ENCODE measurements around the gene RAB20. TPM values are rescaled to one million over a fixed set of nuclear protein-coding genes. Genes with fewer than 3 reads are reported as not detected.

RAB20 gene
- total RNA-seq, 1 experiment from 2014 or later = 14.3 TPM

DNA sequence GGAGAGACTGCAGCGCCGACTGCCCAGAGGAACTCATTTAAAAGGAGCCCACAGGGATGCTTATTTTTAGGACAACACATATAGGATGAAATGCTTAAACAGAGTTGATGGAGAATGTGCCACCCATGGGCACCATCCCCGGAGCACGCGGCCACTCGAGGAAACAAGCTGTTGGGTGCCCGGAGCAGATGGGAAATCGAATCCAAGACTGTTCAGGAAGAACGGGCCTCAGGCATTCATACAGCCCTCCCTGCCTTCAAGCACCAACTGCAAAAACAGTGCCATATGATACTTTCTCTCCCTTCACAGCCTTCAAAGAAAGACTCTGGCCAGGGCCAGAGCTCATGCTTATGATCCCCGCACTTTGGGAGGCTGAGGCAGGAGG lies 40.2 kb downstream of the RAB20 start:
- H3K36me3 Mint-ChIP-seq = peaks cover 2% of the 10 kb centered on the region; the same call in 1 of the 2 replicates
- H3K4me3 Mint-ChIP-seq = no peak overlapping the region
- DNase-seq (ENCODE audit: low spot score) (no peak), ATAC-seq (no peak)
- H3K9me3 Mint-ChIP-seq = no peaks in the 10 kb centered on the region
- CTCF ChIA-PET = interaction anchor here (0.6 to 1.8 kb wide), 4 partner anchors 40 to 97 kb away, joined by 3 to 9 read pairs (median 4); no protein-coding TSS in a partner anchor
- 0 out of 2 replicates have a peak overlapping the region, but pooled peaks have one; percentile 15 for H3K27ac Mint-ChIP-seq
- H3K4me1 Mint-ChIP-seq = peaks cover 12% of the 10 kb centered on the region
- no peaks in the 10 kb centered on the region for H3K27me3 Mint-ChIP-seq (ENCODE audit: low read depth)
- POLR2A ChIA-PET = no interaction called here
- TF ChIP-seq SP1 (CRISPR knock-in tag; conservative IDR thresholded peaks at IDR 0.05) (no peak), FOXK1 (CRISPR knock-in tag; IDR thresholded peaks at IDR 0.05) (no peak), SMAD3 (CRISPR knock-in tag; IDR thresholded peaks at IDR 0.05; ENCODE audit: borderline replicate concordance) (no peak)

DNA sequence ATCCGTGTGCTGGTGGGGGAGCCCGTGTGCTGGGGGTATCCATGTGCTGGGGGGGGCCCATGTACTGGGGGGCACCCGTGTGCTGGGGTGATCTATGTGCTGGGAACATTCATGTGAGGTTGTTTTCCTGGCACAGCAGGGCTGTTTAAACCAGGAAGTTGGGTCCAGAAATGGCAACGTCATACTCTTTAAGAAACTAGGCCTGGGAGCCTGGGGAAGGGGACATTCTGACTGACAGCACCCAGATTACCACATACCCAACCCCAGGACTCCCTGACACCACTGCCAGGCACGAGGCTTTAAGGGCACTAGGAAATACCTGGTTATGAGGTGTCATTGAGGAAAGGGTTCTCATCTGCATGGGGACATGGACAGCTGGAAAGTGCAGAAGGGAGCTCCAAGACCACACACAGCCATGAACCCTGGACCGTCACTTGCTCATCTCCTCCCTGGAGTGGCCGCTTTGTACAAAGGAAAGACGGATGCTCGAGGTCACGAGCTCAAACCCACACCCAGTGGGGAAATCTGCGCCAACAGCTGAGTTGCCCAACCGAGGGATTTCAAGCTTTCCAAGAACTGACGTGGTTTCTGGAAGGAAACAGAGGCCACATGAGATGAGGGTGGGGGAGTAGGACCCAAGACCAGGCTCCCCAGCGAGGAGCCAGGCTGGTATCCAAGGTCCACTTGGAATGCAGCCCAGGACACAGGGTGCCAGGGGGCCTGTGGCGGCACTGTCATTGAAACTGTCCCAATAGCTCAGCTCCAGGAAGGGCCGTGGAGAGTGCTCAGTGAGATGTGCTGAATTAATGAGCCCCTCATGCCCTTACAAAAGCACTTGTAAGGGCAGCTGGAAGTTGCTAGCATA lies 40.9 kb downstream of the RAB20 start:
- H3K4me1 Mint-ChIP-seq = peaks cover 8% of the 10 kb centered on the region
- H3K36me3 Mint-ChIP-seq = peaks cover 2% of the 10 kb centered on the region; the same call in 1 of the 2 replicates
- DNase-seq (ENCODE audit: low spot score) (no peak), ATAC-seq (no peak)
- no peaks in the 10 kb centered on the region for H3K27me3 Mint-ChIP-seq (ENCODE audit: low read depth)
- H3K27ac Mint-ChIP-seq = peak overlapping the region; percentile 53; the same call in 1 of the 2 replicates
- no peak for TF ChIP-seq RELA (CRISPR knock-in tag; IDR thresholded peaks at IDR 0.05; ENCODE audit: borderline replicate concordance)
- ChIA-PET POLR2A (no interaction called here), CTCF (interaction anchor here (1.0 to 1.8 kb wide), 2 partner anchors 65 to 98 kb away, joined by 3 to 9 read pairs; no protein-coding TSS in a partner anchor)
- H3K4me3 Mint-ChIP-seq = no peak overlapping the region
- no peaks in the 10 kb centered on the region for H3K9me3 Mint-ChIP-seq

DNA sequence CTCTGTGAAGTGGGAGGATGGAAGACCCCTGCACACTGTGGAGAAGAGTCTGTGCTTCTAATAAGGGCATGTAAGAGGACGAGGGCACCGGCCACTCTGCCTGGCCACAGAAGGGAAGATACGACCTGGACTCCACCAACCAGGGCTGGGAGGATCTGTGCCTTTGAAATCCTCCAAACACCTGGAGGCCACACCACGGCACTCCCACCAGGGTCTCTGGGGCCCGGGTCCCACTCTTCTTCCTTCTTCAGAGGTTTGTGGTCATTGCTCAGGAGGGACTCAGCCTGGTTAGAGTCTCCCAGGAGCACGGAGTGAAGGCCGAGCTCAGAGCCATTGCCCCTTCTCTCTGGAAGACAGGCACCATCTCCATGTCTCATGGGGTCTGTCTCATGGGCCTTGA lies 42.0 kb downstream of the RAB20 start:
- POLR2A ChIA-PET = no interaction called here
- CTCF ChIA-PET = interaction anchor here (1.9 kb wide), 1 partner anchor 64 kb away, joined by 11 read pairs; no protein-coding TSS in a partner anchor
- peak overlapping the region; percentile 60; the same call in 1 of the 2 replicates for H3K27ac Mint-ChIP-seq

DNA sequence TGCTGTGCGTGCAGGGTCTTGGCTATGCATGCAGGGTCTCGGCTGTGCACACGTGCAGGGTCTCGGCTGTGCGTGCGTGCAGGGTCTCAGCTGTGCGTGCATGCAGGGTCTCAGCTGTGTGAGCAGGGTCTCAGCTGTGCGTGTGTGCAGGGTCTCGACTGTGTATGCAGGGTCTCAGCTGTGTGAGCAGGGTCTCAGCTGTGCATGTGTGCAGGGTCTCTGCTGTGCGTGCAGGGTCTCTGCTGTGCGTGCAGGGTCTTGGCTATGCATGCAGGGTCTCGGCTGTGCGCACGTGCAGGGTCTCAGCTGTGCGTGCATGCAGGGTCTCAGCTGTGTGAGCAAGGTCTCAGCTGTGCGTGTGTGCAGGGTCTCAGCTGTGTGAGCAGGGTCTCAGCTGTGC lies 42.5 kb downstream of the RAB20 start:
- ChIA-PET POLR2A (no interaction called here), CTCF (interaction anchor here (1.1 to 1.9 kb wide), 3 partner anchors 12 to 126 kb away, joined by 3 to 11 read pairs (median 3); no protein-coding TSS in a partner anchor)
- Mint-ChIP-seq H3K27me3 (ENCODE audit: low read depth) (no peaks in the 10 kb centered on the region), H3K36me3 (peaks cover 2% of the 10 kb centered on the region; the same call in 1 of the 2 replicates), H3K27ac (no peak overlapping the region), H3K4me3 (no peak overlapping the region), H3K9me3 (no peaks in the 10 kb centered on the region), H3K4me1 (peaks cover 8% of the 10 kb centered on the region; the same call in 1 of the 2 replicates)
- TF ChIP-seq JAZF1 (CRISPR knock-in tag; IDR thresholded peaks at IDR 0.05) = no peak
- no peak for TF ChIP-seq NFE2L1 (CRISPR knock-in tag; IDR thresholded peaks at IDR 0.05)
- TF ChIP-seq MYBL2 (CRISPR knock-in tag; IDR thresholded peaks at IDR 0.05) = no peak
- no peak for TF ChIP-seq IRF2 (CRISPR knock-in tag; IDR thresholded peaks at IDR 0.05; ENCODE audit: borderline replicate concordance, low read depth)
- TF ChIP-seq, protein P1, sequence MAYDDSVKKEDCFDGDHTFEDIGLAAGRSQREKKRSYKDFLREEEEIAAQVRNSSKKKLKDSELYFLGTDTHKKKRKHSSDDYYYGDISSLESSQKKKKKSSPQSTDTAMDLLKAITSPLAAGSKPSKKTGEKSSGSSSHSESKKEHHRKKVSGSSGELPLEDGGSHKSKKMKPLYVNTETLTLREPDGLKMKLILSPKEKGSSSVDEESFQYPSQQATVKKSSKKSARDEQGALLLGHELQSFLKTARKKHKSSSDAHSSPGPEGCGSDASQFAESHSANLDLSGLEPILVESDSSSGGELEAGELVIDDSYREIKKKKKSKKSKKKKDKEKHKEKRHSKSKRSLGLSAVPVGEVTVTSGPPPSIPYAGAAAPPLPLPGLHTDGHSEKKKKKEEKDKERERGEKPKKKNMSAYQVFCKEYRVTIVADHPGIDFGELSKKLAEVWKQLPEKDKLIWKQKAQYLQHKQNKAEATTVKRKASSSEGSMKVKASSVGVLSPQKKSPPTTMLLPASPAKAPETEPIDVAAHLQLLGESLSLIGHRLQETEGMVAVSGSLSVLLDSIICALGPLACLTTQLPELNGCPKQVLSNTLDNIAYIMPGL (CRISPR knock-in tag; IDR thresholded peaks at IDR 0.05) = no peak
- no peak for TF ChIP-seq ZNF416 (CRISPR knock-in tag; IDR thresholded peaks at IDR 0.05)
- TF ChIP-seq TCF7 (CRISPR knock-in tag; IDR thresholded peaks at IDR 0.05; ENCODE audit: low read depth) = no peak
- TF ChIP-seq, protein P2, sequence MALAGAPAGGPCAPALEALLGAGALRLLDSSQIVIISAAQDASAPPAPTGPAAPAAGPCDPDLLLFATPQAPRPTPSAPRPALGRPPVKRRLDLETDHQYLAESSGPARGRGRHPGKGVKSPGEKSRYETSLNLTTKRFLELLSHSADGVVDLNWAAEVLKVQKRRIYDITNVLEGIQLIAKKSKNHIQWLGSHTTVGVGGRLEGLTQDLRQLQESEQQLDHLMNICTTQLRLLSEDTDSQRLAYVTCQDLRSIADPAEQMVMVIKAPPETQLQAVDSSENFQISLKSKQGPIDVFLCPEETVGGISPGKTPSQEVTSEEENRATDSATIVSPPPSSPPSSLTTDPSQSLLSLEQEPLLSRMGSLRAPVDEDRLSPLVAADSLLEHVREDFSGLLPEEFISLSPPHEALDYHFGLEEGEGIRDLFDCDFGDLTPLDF (CRISPR knock-in tag; IDR thresholded peaks at IDR 0.05) = no peak
- TF ChIP-seq SP1 (CRISPR knock-in tag; conservative IDR thresholded peaks at IDR 0.05) = no peak
- TF ChIP-seq, protein P3, sequence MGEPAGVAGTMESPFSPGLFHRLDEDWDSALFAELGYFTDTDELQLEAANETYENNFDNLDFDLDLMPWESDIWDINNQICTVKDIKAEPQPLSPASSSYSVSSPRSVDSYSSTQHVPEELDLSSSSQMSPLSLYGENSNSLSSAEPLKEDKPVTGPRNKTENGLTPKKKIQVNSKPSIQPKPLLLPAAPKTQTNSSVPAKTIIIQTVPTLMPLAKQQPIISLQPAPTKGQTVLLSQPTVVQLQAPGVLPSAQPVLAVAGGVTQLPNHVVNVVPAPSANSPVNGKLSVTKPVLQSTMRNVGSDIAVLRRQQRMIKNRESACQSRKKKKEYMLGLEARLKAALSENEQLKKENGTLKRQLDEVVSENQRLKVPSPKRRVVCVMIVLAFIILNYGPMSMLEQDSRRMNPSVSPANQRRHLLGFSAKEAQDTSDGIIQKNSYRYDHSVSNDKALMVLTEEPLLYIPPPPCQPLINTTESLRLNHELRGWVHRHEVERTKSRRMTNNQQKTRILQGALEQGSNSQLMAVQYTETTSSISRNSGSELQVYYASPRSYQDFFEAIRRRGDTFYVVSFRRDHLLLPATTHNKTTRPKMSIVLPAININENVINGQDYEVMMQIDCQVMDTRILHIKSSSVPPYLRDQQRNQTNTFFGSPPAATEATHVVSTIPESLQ (CRISPR knock-in tag; IDR thresholded peaks at IDR 0.05) = no peak
- DNase-seq (ENCODE audit: low spot score) (no peak), ATAC-seq (no peak)

More for the DNA sequence above, 42.0 kb downstream of the RAB20 start:
- no peaks in the 10 kb centered on the region for H3K9me3 Mint-ChIP-seq
- TF ChIP-seq, protein P2 (CRISPR knock-in tag; IDR thresholded peaks at IDR 0.05) = no peak
- TF ChIP-seq MXD4 (CRISPR knock-in tag; IDR thresholded peaks at IDR 0.05; ENCODE audit: borderline replicate concordance) = no peak
- no peak for TF ChIP-seq TP53 (CRISPR knock-in tag; IDR thresholded peaks at IDR 0.05)
- DNase-seq (ENCODE audit: low spot score) (no peak), ATAC-seq (no peak)
- H3K4me1 Mint-ChIP-seq = peaks cover 6% of the 10 kb centered on the region; the same call in 1 of the 2 replicates
- no peaks in the 10 kb centered on the region for H3K27me3 Mint-ChIP-seq (ENCODE audit: low read depth)
- peaks cover 2% of the 10 kb centered on the region; the same call in 1 of the 2 replicates for H3K36me3 Mint-ChIP-seq
- no peak overlapping the region for H3K4me3 Mint-ChIP-seq
